HEK293 (cell line): ENCODE data around the gene MOV10L1.

Experiments
- CTCF ChIA-PET: fragments of 350-600 bp; formaldehyde crosslinking; extraction: SDS; loops from one replicate; lab custom pipeline; 2021; ENCODE audit warnings: antibody characterized with exemption; lab: Yijun Ruan, JAX
- POLR2A ChIA-PET: fragments of 300-600 bp; formaldehyde crosslinking; extraction: SDS; loops from one replicate; lab custom pipeline; 2020; ENCODE audit warnings: antibody characterized with exemption, inconsistent platforms; lab: Yijun Ruan, JAX
- H3K27ac ChIP-seq: fragments of 200-500 bp; sonication (Bioruptor generic); 2 replicates; pipeline ENCODE4 v1.5.1; 2014; ENCODE audit warnings: low read depth, low read length, control low read depth, inconsistent platforms; ENCODE audit errors: extremely low read depth
- H3K36me3 ChIP-seq, 2 experiments: fragments of 200-500 bp in 1 of 2; sonication (Bioruptor generic) in 1 of 2; 1 replicate in 1 of 2; 2 replicates in 1 of 2; pipeline ENCODE4 v1.5.1; 2014 to 2017; ENCODE audit warnings: inconsistent platforms in 2 of 2, low read length in 2 of 2; ENCODE audit not compliant: control insufficient read depth in 2 of 2, insufficient read depth in 1 of 2
- H3K4me1 ChIP-seq: fragments of 200-500 bp; sonication (Bioruptor generic); 2 replicates; pipeline ENCODE4 v1.5.1; 2014; ENCODE audit warnings: mild to moderate bottlenecking, low read length, inconsistent platforms; ENCODE audit not compliant: control insufficient read depth, insufficient read depth
- H3K4me3 ChIP-seq: 2 replicates; pipeline ENCODE4 v1.5.1; 2011; ENCODE audit warnings: low read depth, mild to moderate bottlenecking, control low read depth, low read length, moderate library complexity
- H3K9me3 ChIP-seq: fragments of 200-500 bp; sonication (Bioruptor generic); 2 replicates; pipeline ENCODE4 v1.5.1; 2014; ENCODE audit warnings: low read depth, low read length, inconsistent platforms; ENCODE audit not compliant: control insufficient read depth, insufficient read depth
- KLF9 ChIP-seq: fragments of 450-650 bp; formaldehyde crosslinking; IDR thresholded peaks from 2 replicates; pipeline ENCODE4 v1.5.1; 2016; ENCODE audit warnings: missing biosample characterization, missing genetic modification characterization, low read depth
- OVOL3 ChIP-seq: fragments of 450-650 bp; formaldehyde crosslinking; IDR thresholded peaks from 2 replicates; pipeline ENCODE4 v1.5.1; 2016; ENCODE audit warnings: missing biosample characterization, missing genetic modification characterization
- ZFP41 ChIP-seq: fragments of 450-650 bp; formaldehyde crosslinking; IDR thresholded peaks from 2 replicates; pipeline ENCODE4 v1.5.1; 2016; ENCODE audit warnings: missing biosample characterization, missing genetic modification characterization, borderline replicate concordance
- ZNF112 ChIP-seq: fragments of 450-650 bp; formaldehyde crosslinking; IDR thresholded peaks from 2 replicates; pipeline ENCODE4 v1.5.0; 2017; ENCODE audit warnings: missing biosample characterization, missing genetic modification characterization
- ZNF138 ChIP-seq: fragments of 450-650 bp; formaldehyde crosslinking; IDR thresholded peaks from 2 replicates; pipeline ENCODE4 v1.5.1; 2016; ENCODE audit warnings: missing biosample characterization, missing genetic modification characterization, borderline replicate concordance
- ZNF214 ChIP-seq: fragments of 450-650 bp; formaldehyde crosslinking; IDR thresholded peaks from 2 replicates; pipeline ENCODE4 v1.5.1; 2017; ENCODE audit warnings: missing biosample characterization, mild to moderate bottlenecking, missing genetic modification characterization, borderline replicate concordance
- ZNF23 ChIP-seq: fragments of 450-650 bp; formaldehyde crosslinking; IDR thresholded peaks from 2 replicates; pipeline ENCODE4 v1.5.1; 2016; ENCODE audit warnings: missing biosample characterization, missing genetic modification characterization, borderline replicate concordance
- ZNF248 ChIP-seq: fragments of 450-650 bp; formaldehyde crosslinking; IDR thresholded peaks from 2 replicates; pipeline ENCODE4 v1.5.1; 2017; ENCODE audit warnings: missing biosample characterization, missing genetic modification characterization
- ZNF558 ChIP-seq: fragments of 450-650 bp; formaldehyde crosslinking; IDR thresholded peaks from 2 replicates; pipeline ENCODE4 v1.5.1; 2016; ENCODE audit warnings: missing biosample characterization, missing genetic modification characterization
- ZNF571 ChIP-seq: fragments of 450-650 bp; formaldehyde crosslinking; IDR thresholded peaks from 2 replicates; pipeline ENCODE4 v1.5.0; 2017; ENCODE audit warnings: missing biosample characterization, missing genetic modification characterization
- ZNF624 ChIP-seq: fragments of 450-650 bp; formaldehyde crosslinking; IDR thresholded peaks from 2 replicates; pipeline ENCODE4 v1.5.1; 2017; ENCODE audit warnings: missing biosample characterization, missing genetic modification characterization
- ZNF747 ChIP-seq: fragments of 450-650 bp; formaldehyde crosslinking; IDR thresholded peaks from 2 replicates; pipeline ENCODE4 v1.5.1; 2016; ENCODE audit warnings: missing biosample characterization, missing genetic modification characterization
- ZNF76 ChIP-seq: fragments of 450-650 bp; formaldehyde crosslinking; IDR thresholded peaks from 2 replicates; pipeline ENCODE4; 2016; ENCODE audit warnings: low read depth, missing biosample characterization, missing genetic modification characterization, borderline replicate concordance
- ZSCAN30 ChIP-seq: fragments of 450-650 bp; IDR thresholded peaks from 2 replicates; pipeline ENCODE4 v1.5.1; 2018; ENCODE audit warnings: missing biosample characterization, mild to moderate bottlenecking, missing genetic modification characterization, moderate library complexity
- TF ChIP-seq, protein P1 (sequence below): fragments of 450-650 bp; formaldehyde crosslinking; IDR thresholded peaks from 2 replicates; pipeline ENCODE4 v1.5.1; 2017; ENCODE audit warnings: missing biosample characterization, missing genetic modification characterization
- TF ChIP-seq, protein P2 (sequence below): fragments of 450-650 bp; formaldehyde crosslinking; IDR thresholded peaks from 2 replicates; pipeline ENCODE4 v1.5.1; 2017; ENCODE audit warnings: missing biosample characterization, missing genetic modification characterization
- TF ChIP-seq, protein P3 (sequence below): fragments of 450-650 bp; formaldehyde crosslinking; IDR thresholded peaks from 2 replicates; pipeline ENCODE4 v1.5.0; 2017; ENCODE audit warnings: missing biosample characterization, missing genetic modification characterization, borderline replicate concordance

The MOV10L1 gene

DNA sequence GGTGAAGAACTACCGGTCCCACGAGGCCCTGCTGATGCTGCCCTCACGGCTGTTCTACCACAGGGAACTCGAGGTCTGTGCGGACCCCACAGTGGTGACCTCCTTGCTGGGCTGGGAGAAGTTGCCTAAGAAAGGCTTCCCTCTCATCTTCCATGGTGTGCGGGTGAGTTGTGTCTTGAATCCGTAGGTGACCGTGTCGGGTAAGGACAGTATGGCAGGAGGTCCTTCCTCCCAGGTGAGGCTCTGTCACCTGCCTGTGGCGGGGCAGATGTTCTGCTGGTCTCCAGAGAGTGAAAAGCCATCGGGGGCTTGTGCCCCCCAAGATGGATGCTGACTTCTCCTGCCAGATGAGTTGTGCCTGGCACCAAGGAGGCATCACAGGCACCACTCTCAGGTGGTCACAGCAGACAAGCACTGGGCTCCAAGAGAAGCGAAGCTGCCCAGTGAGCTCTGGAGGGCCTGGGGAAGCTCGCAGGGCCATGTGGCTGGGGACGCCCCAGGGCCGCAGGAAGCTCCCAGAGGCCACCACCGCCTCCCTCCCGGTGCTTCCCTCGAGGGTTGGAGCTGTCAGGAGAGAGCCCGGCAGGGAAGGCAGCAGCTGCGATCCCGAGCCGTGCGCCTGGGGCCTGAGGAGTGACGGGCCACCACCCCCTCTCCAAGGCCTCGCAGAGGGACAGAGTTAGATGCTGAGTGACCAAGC is 63.4 kb downstream of the MOV10L1 start:
- Histone ChIP-seq H3K4me1 (no peaks in the 10 kb centered on the region), H3K27ac (no peak overlapping the region), H3K9me3 (no peaks in the 10 kb centered on the region), H3K4me3 (no peak overlapping the region), H3K36me3 (no peaks in the 10 kb centered on the region)
- TF ChIP-seq, protein P1, sequence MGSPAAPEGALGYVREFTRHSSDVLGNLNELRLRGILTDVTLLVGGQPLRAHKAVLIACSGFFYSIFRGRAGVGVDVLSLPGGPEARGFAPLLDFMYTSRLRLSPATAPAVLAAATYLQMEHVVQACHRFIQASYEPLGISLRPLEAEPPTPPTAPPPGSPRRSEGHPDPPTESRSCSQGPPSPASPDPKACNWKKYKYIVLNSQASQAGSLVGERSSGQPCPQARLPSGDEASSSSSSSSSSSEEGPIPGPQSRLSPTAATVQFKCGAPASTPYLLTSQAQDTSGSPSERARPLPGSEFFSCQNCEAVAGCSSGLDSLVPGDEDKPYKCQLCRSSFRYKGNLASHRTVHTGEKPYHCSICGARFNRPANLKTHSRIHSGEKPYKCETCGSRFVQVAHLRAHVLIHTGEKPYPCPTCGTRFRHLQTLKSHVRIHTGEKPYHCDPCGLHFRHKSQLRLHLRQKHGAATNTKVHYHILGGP (tag by site-specific recombination) = no peak
- TF ChIP-seq ZNF76 (tag by site-specific recombination) (no peak), ZNF624 (no peak), ZNF23 (tag by site-specific recombination) (no peak), ZNF138 (tag by site-specific recombination) (no peak), ZNF571 (tag by site-specific recombination) (no peak), ZNF248 (no peak), ZFP41 (tag by site-specific recombination) (no peak), ZSCAN30 (no peak), OVOL3 (no peak), ZNF558 (no peak), ZNF747 (tag by site-specific recombination) (no peak), ZNF214 (tag by site-specific recombination) (no peak)
- TF ChIP-seq, protein P2, sequence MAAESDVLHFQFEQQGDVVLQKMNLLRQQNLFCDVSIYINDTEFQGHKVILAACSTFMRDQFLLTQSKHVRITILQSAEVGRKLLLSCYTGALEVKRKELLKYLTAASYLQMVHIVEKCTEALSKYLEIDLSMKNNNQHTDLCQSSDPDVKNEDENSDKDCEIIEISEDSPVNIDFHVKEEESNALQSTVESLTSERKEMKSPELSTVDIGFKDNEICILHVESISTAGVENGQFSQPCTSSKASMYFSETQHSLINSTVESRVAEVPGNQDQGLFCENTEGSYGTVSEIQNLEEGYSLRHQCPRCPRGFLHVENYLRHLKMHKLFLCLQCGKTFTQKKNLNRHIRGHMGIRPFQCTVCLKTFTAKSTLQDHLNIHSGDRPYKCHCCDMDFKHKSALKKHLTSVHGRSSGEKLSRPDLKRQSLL (tag by site-specific recombination) = no peak
- TF ChIP-seq, protein P3, sequence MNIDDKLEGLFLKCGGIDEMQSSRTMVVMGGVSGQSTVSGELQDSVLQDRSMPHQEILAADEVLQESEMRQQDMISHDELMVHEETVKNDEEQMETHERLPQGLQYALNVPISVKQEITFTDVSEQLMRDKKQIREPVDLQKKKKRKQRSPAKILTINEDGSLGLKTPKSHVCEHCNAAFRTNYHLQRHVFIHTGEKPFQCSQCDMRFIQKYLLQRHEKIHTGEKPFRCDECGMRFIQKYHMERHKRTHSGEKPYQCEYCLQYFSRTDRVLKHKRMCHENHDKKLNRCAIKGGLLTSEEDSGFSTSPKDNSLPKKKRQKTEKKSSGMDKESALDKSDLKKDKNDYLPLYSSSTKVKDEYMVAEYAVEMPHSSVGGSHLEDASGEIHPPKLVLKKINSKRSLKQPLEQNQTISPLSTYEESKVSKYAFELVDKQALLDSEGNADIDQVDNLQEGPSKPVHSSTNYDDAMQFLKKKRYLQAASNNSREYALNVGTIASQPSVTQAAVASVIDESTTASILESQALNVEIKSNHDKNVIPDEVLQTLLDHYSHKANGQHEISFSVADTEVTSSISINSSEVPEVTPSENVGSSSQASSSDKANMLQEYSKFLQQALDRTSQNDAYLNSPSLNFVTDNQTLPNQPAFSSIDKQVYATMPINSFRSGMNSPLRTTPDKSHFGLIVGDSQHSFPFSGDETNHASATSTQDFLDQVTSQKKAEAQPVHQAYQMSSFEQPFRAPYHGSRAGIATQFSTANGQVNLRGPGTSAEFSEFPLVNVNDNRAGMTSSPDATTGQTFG (tag by site-specific recombination) = no peak
- CTCF ChIA-PET = interaction anchor here (0.8 to 1.0 kb wide), 2 partner anchors 87 to 184 kb away, joined by 3 read pairs; no protein-coding TSS in a partner anchor
- POLR2A ChIA-PET = no interaction called here

DNA sequence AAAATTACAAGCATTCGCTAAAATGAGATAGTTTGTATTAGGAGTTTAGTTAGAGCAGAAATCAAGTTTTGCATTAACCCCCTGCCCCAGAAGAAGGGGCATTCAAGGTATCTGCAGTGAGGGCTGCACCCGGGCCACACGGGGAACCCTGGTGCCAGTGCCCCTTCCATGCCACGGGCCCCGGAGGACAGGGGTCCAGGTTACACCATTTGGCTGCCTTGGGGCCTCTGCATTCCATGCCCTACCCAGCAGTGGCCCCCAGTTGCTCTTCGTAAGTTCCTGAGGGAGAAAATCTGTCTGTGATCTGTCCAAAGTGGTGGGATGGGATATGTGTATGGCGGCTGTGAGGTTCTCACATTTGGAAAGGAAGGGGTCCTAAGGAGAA is 63.9 kb downstream of the MOV10L1 start:
- TF ChIP-seq ZNF112 (tag by site-specific recombination) (no peak), KLF9 (no peak)
- no peak overlapping the region for H3K4me3 ChIP-seq
- H3K9me3 ChIP-seq = no peaks in the 10 kb centered on the region
- no peaks in the 10 kb centered on the region for H3K36me3 ChIP-seq
- ChIA-PET POLR2A (no interaction called here), CTCF (interaction anchor here (0.6 to 1.0 kb wide), 3 partner anchors 87 to 344 kb away, joined by 3 read pairs; no protein-coding TSS in a partner anchor)
- no peak overlapping the region for H3K27ac ChIP-seq
- no peaks in the 10 kb centered on the region for H3K4me1 ChIP-seq
